Suprapubic skin (tissue), 3 donors: ENCODE data around the gene TOR4A.

Experiments used
- CTCF ChIP-seq, 2 donors: fragments of 200-600 bp in 1 of 2; fragments of 450-650 bp in 1 of 2; sonication (generic) in 1 of 2; IDR thresholded peaks; one replicate each; pipeline ENCODE4 v1.5.1; 2016 to 2019; ENCODE audit warnings: antibody characterized with exemption in 2 of 2, mild to moderate bottlenecking in 1 of 2, moderate library complexity in 1 of 2
- POLR2AphosphoS5 ChIP-seq, 3 donors: sonication (generic); formaldehyde crosslinking; IDR thresholded peaks; one replicate each; pipeline ENCODE4 v1.6.1; 2017; ENCODE audit warnings: antibody characterized with exemption in 3 of 3

GRCh38 chr9:137237759-137238726 lies 39.5 kb upstream of the TOR4A start:
- no peak for TF ChIP-seq POLR2AphosphoS5 (IDR thresholded peaks at IDR 0.05)
- no peak for TF ChIP-seq CTCF (IDR thresholded peaks at IDR 0.05)
